Measurements from ENCODE around the gene HSPB9. TPM values are rescaled to one million over a fixed set of nuclear protein-coding genes. Genes with fewer than 3 reads are reported as not detected.

HSPB9 gene
- total RNA-seq, 2 experiments from 2014 or later = not detected

DNA sequence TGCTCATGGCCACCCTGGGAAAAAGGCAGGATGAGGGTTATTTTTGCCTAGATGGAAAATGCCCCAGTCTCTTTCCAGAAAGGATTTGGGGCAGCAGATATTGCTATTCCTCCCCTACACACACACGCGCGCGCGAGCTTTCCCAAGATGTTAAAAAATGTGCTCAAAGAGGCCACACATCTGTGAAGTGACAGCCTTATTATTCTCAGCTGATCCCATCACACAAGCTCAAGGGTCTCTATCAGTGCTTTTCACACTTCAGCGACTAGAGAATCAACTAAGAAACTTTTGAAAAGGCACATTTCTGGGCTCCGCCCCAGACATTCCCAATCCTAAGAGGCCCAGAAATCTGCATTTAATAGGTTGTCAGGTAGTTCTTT lies 37.9 kb downstream of the HSPB9 start:
- Mint-ChIP-seq H3K27me3 (no peaks in the 10 kb centered on the region), H3K9me3 (no peaks in the 10 kb centered on the region), H3K4me3 (no peak overlapping the region), H3K36me3 (no peaks in the 10 kb centered on the region), H3K4me1 (ENCODE audit: low read depth) (peaks cover 6% of the 10 kb centered on the region), H3K27ac (no peak overlapping the region)
- ChIA-PET CTCF (interaction anchor here (0.8 kb wide), 1 partner anchor 24 kb away, joined by 3 read pairs; no protein-coding TSS in a partner anchor), POLR2A (no interaction called here)
- intact Hi-C loops (cut with micrococcal nuclease) = no loop called here
- no peak for DNase-seq

- H3K4me3 Mint-ChIP-seq = no peak overlapping the region
- no peaks in the 10 kb centered on the region for H3K36me3 Mint-ChIP-seq
- no peaks in the 10 kb centered on the region for H3K9me3 Mint-ChIP-seq
- ChIA-PET POLR2A (no interaction called here), CTCF (interaction anchor here (0.6 to 2.3 kb wide), 10 partner anchors 14 to 662 kb away, joined by 3 to 10 read pairs (median 4); no protein-coding TSS in a partner anchor)
- H3K27ac Mint-ChIP-seq = no peak overlapping the region
- intact Hi-C loops (cut with micrococcal nuclease) = no loop called here
- no peaks in the 10 kb centered on the region for H3K27me3 Mint-ChIP-seq
- H3K4me1 Mint-ChIP-seq (ENCODE audit: low read depth) = no peaks in the 10 kb centered on the region
- peak; percentile 71 for DNase-seq
Measured at GRCh38 chr17:42163113-42163512, 40.5 kb downstream of the HSPB9 start.

DNA sequence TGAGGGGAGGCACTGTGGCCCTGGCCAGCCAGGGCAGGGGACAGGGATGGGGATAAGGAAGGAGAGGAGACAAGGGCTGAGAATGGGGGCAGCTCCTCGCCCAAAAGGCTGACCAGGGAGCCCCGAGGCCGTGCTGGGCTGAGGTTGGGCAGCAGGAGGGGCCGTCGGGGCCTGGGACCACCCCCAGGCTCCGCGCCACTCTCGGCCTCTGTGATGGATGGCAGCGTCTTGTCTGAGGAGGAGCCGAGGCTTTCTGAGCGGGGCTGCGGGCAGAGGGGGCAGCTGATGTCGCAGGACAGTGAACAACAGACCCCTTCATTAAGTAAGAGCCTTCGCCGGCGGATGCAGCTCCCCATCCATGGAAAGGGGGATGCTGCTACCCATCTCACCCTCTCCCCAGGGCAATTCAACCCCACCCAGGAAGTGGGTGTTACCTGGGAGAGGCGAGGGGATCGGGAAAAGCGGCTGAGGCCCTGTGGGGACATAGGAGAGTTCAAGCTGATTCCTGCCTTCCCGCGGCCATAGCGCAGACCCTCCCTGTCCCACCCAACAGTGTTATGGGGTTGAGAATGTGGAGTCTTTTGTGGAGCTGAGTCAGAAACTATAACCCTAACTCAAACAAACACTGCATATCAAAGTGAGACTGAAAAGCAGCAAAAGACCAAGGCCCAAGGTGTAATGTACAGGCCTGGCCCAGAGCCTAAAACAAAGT lies 41.2 kb downstream of the HSPB9 start:
- ChIA-PET POLR2A (no interaction called here), CTCF (interaction anchor here (0.6 to 2.3 kb wide), 10 partner anchors 15 to 661 kb away, joined by 3 to 10 read pairs (median 4); no protein-coding TSS in a partner anchor)
- no peaks in the 10 kb centered on the region for H3K27me3 Mint-ChIP-seq
- no peaks in the 10 kb centered on the region for H3K9me3 Mint-ChIP-seq
- no peak overlapping the region for H3K27ac Mint-ChIP-seq
- intact Hi-C loops (cut with micrococcal nuclease) = no loop called here
- DNase-seq = no peak
- no peaks in the 10 kb centered on the region for H3K36me3 Mint-ChIP-seq
- no peaks in the 10 kb centered on the region for H3K4me1 Mint-ChIP-seq (ENCODE audit: low read depth)
- no peak overlapping the region for H3K4me3 Mint-ChIP-seq

- no peaks in the 10 kb centered on the region for H3K27me3 Mint-ChIP-seq
- no peak overlapping the region for H3K27ac Mint-ChIP-seq
- no peaks in the 10 kb centered on the region for H3K9me3 Mint-ChIP-seq
- H3K36me3 Mint-ChIP-seq = no peaks in the 10 kb centered on the region
- intact Hi-C loops (cut with micrococcal nuclease) = no loop called here
- DNase-seq = no peak
- H3K4me3 Mint-ChIP-seq = no peak overlapping the region
- POLR2A ChIA-PET = no interaction called here
- CTCF ChIA-PET = no interaction called here
- no peaks in the 10 kb centered on the region for H3K4me1 Mint-ChIP-seq (ENCODE audit: low read depth)
Measured at GRCh38 chr17:42165751-42166150, 43.1 kb downstream of the HSPB9 start.

GRCh38 chr17:42166196-42166763 lies 43.7 kb downstream of the HSPB9 start:
- DNase-seq = no peak
- intact Hi-C loops (cut with micrococcal nuclease) = no loop called here
- Mint-ChIP-seq H3K27me3 (no peaks in the 10 kb centered on the region), H3K4me3 (no peak overlapping the region), H3K9me3 (no peaks in the 10 kb centered on the region), H3K27ac (no peak overlapping the region), H3K4me1 (ENCODE audit: low read depth) (no peaks in the 10 kb centered on the region), H3K36me3 (no peaks in the 10 kb centered on the region)
- ChIA-PET CTCF (no interaction called here), POLR2A (no interaction called here)

DNA sequence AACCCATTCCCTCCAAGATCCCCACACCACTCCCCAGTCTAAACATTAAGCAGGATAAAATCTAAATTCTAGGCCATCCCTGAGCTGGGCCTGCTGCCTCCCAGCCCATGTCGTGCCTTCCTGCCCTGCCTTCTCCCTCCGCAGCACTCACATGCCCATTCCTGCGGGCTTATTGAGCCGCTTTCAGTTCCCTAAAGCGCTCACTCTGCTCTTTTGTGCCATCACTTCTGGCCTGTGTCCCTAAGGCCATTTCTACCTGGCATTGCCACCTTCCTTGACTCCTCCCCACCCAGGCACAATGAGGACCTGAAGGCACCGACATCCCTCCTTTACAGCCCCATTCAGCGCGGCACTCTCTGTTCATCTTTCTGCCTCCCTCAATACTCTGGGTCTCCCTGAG lies 45.2 kb downstream of the HSPB9 start:
- no peak overlapping the region for H3K4me3 Mint-ChIP-seq
- H3K27me3 Mint-ChIP-seq = no peaks in the 10 kb centered on the region
- H3K36me3 Mint-ChIP-seq = no peaks in the 10 kb centered on the region
- ChIA-PET POLR2A (no interaction called here), CTCF (no interaction called here)
- H3K27ac Mint-ChIP-seq = no peak overlapping the region
- no peaks in the 10 kb centered on the region for H3K4me1 Mint-ChIP-seq (ENCODE audit: low read depth)
- intact Hi-C loops (cut with micrococcal nuclease) = no loop called here
- H3K9me3 Mint-ChIP-seq = no peaks in the 10 kb centered on the region
- DNase-seq = no peak

DNA sequence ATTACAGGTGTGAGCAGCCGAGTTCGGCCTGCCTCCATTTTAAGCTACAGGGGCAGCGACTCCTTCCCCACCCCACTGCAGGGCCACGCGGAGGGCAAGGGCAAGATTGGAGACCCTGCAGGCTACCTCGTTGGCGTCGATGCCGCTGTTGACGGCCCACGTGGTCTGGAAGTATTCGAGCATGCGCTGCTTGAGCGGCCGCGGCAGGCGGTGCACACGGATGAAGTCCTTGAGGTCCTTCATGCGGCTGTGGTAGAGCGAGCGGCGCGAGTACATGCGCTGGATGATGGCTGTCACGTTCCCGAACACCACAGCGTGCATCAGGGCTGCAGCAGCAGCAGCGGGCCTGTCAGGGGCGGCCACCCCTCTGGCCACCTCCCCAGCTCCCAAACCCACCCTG lies 46.7 kb downstream of the HSPB9 start:
- no peak for DNase-seq
- ChIA-PET CTCF (no interaction called here), POLR2A (no interaction called here)
- Mint-ChIP-seq H3K9me3 (no peaks in the 10 kb centered on the region), H3K27me3 (no peaks in the 10 kb centered on the region), H3K27ac (no peak overlapping the region), H3K4me3 (no peak overlapping the region), H3K36me3 (no peaks in the 10 kb centered on the region), H3K4me1 (ENCODE audit: low read depth) (no peaks in the 10 kb centered on the region)
- intact Hi-C loops (cut with micrococcal nuclease) = no loop called here

- Mint-ChIP-seq H3K27me3 (no peaks in the 10 kb centered on the region), H3K4me1 (ENCODE audit: low read depth) (no peaks in the 10 kb centered on the region), H3K36me3 (no peaks in the 10 kb centered on the region), H3K4me3 (no peak overlapping the region), H3K9me3 (no peaks in the 10 kb centered on the region), H3K27ac (no peak overlapping the region)
- POLR2A ChIA-PET = no interaction called here
- CTCF ChIA-PET = interaction anchor here (0.6 to 1.0 kb wide), 2 partner anchors 235 to 257 kb away, joined by 3 to 5 read pairs; no protein-coding TSS in a partner anchor
- intact Hi-C loops (cut with micrococcal nuclease) = no loop called here
- no peak for DNase-seq
Measured at GRCh38 chr17:42171831-42172230, 49.2 kb downstream of the HSPB9 start.

Other genes starting within 250 kb of the HSPB9 start
- 100 to 1,000 TPM; 186 to 203 TPM for gene ACLY, start 203.9 kb upstream of the HSPB9 start, total RNA-seq
- 1 to 10 TPM in 1 of 2 experiments, under 1 TPM in 1; 0.77 to 1.4 TPM for gene ODAD4, start 192.2 kb upstream of the HSPB9 start, total RNA-seq
- 10 to 100 TPM; 66.6 to 68.0 TPM for gene CNP, start 156.0 kb upstream of the HSPB9 start, total RNA-seq
- 10 to 100 TPM; 79.7 to 80.9 TPM for gene DNAJC7, start 105.4 kb upstream of the HSPB9 start, total RNA-seq
- gene NKIRAS2, start 102.7 kb upstream of the HSPB9 start, total RNA-seq = 10 to 100 TPM; 15.6 to 16.1 TPM
- gene C17orf113, start 72.2 kb upstream of the HSPB9 start, total RNA-seq = under 1 TPM; 0.15 to 0.26 TPM
- gene ZNF385C, start 24.3 kb upstream of the HSPB9 start, total RNA-seq = under 1 TPM in 1 of 2 experiments, not detected in 1; 0.10 TPM
- 10 to 100 TPM; 38.1 to 38.4 TPM for gene DHX58, start 10.1 kb upstream of the HSPB9 start, total RNA-seq
- 10 to 100 TPM; 38.6 to 41.0 TPM for gene KAT2A, start 1.4 kb upstream of the HSPB9 start, total RNA-seq
- gene RAB5C, start 32.2 kb downstream of the HSPB9 start, total RNA-seq = 10 to 100 TPM; 47.8 to 52.4 TPM
- gene KCNH4, start 58.3 kb downstream of the HSPB9 start, total RNA-seq = under 1 TPM; 0.39 to 0.40 TPM
- not detected for gene HCRT, start 62.6 kb downstream of the HSPB9 start, total RNA-seq
- 10 to 100 TPM; 13.1 to 13.5 TPM for gene GHDC, start 71.7 kb downstream of the HSPB9 start, total RNA-seq
- 100 to 1,000 TPM; 192 to 195 TPM for gene STAT5B, start 153.6 kb downstream of the HSPB9 start, total RNA-seq
- 100 to 1,000 TPM; 211 to 215 TPM for gene STAT5A, start 165.7 kb downstream of the HSPB9 start, total RNA-seq